Measurements from ENCODE around the gene SMARCB1.

DNA sequence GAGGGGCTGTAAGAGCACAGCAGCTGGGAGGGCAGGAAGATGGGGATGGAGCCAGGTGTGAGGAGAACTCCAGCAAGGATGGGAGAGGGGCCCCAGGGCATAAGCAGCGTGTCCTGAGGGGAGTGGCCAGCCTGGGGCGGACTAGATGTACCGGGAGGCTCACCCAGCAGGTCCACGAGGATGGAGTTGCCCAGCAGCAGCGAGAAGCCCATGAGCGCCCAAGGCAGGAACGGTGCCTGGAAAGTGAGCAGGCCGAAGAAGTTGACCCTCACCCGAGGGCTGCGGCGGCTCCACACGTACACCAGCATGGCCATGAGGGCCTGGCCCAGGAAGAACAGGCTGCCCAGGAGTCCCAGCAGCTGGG, 50.7 kb downstream of the SMARCB1 start:
- TF ChIP-seq ZNF70 (CRISPR knock-in tag; IDR thresholded peaks at IDR 0.05) = no peak
- TF ChIP-seq CSDC2 (CRISPR knock-in tag; IDR thresholded peaks at IDR 0.05) = no peak
- TF ChIP-seq ESRRG (CRISPR knock-in tag; IDR thresholded peaks at IDR 0.05) = no peak
- no peak for TF ChIP-seq ARNTL (CRISPR knock-in tag; IDR thresholded peaks at IDR 0.05; ENCODE audit: borderline replicate concordance, low read depth)
- TF ChIP-seq ZFP30 (CRISPR knock-in tag; IDR thresholded peaks at IDR 0.05) = no peak
- TF ChIP-seq, protein P1, sequence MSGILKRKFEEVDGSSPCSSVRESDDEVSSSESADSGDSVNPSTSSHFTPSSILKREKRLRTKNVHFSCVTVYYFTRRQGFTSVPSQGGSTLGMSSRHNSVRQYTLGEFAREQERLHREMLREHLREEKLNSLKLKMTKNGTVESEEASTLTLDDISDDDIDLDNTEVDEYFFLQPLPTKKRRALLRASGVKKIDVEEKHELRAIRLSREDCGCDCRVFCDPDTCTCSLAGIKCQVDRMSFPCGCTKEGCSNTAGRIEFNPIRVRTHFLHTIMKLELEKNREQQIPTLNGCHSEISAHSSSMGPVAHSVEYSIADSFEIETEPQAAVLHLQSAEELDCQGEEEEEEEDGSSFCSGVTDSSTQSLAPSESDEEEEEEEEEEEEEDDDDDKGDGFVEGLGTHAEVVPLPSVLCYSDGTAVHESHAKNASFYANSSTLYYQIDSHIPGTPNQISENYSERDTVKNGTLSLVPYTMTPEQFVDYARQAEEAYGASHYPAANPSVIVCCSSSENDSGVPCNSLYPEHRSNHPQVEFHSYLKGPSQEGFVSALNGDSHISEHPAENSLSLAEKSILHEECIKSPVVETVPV (CRISPR knock-in tag; IDR thresholded peaks at IDR 0.05) = no peak
- TF ChIP-seq, protein P2, sequence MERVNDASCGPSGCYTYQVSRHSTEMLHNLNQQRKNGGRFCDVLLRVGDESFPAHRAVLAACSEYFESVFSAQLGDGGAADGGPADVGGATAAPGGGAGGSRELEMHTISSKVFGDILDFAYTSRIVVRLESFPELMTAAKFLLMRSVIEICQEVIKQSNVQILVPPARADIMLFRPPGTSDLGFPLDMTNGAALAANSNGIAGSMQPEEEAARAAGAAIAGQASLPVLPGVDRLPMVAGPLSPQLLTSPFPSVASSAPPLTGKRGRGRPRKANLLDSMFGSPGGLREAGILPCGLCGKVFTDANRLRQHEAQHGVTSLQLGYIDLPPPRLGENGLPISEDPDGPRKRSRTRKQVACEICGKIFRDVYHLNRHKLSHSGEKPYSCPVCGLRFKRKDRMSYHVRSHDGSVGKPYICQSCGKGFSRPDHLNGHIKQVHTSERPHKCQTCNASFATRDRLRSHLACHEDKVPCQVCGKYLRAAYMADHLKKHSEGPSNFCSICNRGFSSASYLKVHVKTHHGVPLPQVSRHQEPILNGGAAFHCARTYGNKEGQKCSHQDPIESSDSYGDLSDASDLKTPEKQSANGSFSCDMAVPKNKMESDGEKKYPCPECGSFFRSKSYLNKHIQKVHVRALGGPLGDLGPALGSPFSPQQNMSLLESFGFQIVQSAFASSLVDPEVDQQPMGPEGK (CRISPR knock-in tag; IDR thresholded peaks at IDR 0.05; ENCODE audit: borderline replicate concordance) = no peak
